Rectal smooth muscle tissue (tissue), 1 donor: ENCODE data around the gene LILRA2.

ENCODE experiments used
- H3K27ac ChIP-seq: one replicate; pipeline ENCODE4 v1.7.0; 2013; ENCODE audit warnings: low read depth, low read length, inconsistent platforms
- H3K27me3 ChIP-seq: one replicate; pipeline ENCODE4 v1.7.0; 2013; ENCODE audit warnings: low read length; ENCODE audit not compliant: control insufficient read depth, insufficient read depth
- H3K36me3 ChIP-seq: one replicate; pipeline ENCODE4 v1.7.0; 2013; ENCODE audit warnings: low read length; ENCODE audit not compliant: control insufficient read depth, insufficient read depth
- H3K4me1 ChIP-seq: one replicate; pipeline ENCODE4 v1.7.0; 2013; ENCODE audit warnings: low read length; ENCODE audit not compliant: control insufficient read depth, insufficient read depth
- H3K4me3 ChIP-seq: one replicate; pipeline ENCODE4 v1.7.0; 2013; ENCODE audit warnings: low read length
- H3K9ac ChIP-seq: one replicate; pipeline ENCODE4 v1.7.0; 2013; ENCODE audit warnings: low read length

The LILRA2 gene

DNA sequence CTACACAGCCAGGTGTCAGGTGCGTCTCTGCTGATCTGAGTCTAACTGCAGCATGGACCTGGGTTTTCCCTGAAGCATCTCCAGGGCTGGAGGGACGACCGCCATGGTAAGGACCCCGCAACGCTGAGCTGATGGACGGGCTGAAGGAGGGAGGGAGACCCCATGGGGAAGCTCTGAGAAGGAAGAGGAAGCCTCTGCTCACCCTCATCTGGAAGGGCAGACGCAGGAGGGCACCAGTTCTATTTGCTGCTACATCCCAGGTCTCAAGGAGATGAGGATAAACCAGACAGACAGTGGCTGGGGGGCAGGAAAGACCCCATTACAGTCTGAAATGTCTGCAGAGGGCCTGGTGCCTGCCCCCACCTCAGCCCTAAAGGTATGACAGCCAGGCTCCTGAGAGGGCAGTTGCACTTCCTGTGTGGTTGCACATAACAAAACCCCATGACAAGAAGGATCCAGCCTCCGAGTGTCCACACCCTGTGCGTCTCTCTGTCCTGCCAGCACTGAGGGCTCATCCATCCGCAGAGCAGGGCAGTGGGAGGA, at the start of gene LILRA2:
LILRA2 (plus strand) TSS at position 461 of the 543 bp plus-strand sequence. CDS start 89 bp downstream, outside the sequence.
- no peaks in the 10 kb centered on the region for H3K4me1 ChIP-seq
- H3K4me3 ChIP-seq = no peak within 1 kb of the TSS
- H3K36me3 ChIP-seq = no peaks in the 10 kb centered on the region
- no peaks in the 10 kb centered on the region for H3K27me3 ChIP-seq
- H3K9ac ChIP-seq = no peak within 1 kb of the TSS
- no peak within 1 kb of the TSS for H3K27ac ChIP-seq

- H3K4me1 ChIP-seq = no peaks in the 10 kb centered on the region
- H3K9ac ChIP-seq = no peak overlapping the region
- no peaks in the 10 kb centered on the region for H3K36me3 ChIP-seq
- no peaks in the 10 kb centered on the region for H3K27me3 ChIP-seq
- H3K4me3 ChIP-seq = no peak overlapping the region
- no peak overlapping the region for H3K27ac ChIP-seq
Observed at GRCh38 chr19:54525636-54526035, 48.0 kb upstream of the LILRA2 start.

DNA sequence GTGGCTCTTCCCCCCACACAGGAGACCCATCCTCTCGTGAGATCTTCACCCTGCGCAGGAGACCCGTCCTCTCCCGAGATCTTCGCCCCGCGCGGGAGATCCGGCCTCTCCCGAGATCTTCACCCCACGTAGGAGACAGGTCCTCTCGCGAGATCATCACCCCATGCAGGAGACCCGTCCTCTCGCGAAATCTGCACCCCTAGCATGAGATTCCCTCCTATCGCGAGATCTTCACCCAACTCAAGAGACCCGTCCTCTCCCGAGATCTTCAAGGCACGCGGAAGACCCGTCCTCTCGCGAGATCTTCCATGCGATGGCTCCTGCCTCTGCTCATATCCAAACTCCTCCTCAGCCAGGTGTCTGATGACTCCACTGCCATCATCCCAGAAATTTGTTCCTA, 46.6 kb upstream of the LILRA2 start:
- Histone ChIP-seq H3K4me3 (no peak overlapping the region), H3K27ac (no peak overlapping the region), H3K27me3 (no peaks in the 10 kb centered on the region), H3K4me1 (no peaks in the 10 kb centered on the region), H3K9ac (no peak overlapping the region), H3K36me3 (no peaks in the 10 kb centered on the region)

DNA sequence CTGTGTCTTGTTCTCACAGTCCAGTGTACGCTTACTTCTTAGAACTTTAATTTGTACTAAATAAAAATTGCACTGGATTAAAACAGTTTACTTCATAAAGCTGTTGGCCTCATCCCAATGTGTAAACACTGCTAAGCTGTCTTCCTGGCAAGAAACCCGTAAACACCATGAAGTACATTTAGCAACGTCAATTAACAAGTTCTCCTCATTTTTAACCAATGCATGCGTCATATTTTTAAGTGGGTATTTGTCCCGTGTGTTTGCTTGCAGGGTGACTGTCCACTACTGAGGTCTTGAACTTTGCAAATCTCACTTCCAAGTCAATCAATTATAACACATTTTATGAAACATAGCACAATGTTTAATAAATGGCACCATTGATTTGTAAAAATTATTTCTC, 42.7 kb upstream of the LILRA2 start:
- Histone ChIP-seq H3K9ac (no peak overlapping the region), H3K4me1 (no peaks in the 10 kb centered on the region), H3K4me3 (no peak overlapping the region), H3K27me3 (peaks cover 3% of the 10 kb centered on the region), H3K27ac (no peak overlapping the region), H3K36me3 (no peaks in the 10 kb centered on the region)

DNA sequence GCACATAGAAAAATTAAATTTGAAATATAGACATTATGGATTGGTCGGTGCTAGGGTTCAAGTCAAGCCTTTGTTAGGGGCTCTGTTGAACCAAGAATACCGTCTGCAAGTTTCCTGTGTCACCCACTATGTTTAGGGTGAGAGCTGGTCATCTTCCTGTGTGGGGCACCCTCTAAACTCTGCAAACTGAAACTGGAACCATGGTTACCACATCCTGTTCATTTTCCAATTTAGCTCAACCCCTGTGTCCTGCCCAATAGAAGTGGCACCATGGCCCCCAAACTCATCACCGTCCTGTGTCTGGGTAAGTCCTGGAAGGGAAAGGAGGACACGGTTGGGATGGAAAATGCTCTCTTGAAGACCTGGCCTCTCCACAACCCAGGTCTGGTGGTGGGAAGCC, 41.1 kb upstream of the LILRA2 start:
- Histone ChIP-seq H3K4me3 (no peak overlapping the region), H3K9ac (no peak overlapping the region), H3K27me3 (peaks cover 3% of the 10 kb centered on the region), H3K4me1 (no peaks in the 10 kb centered on the region), H3K36me3 (no peaks in the 10 kb centered on the region), H3K27ac (no peak overlapping the region)

- no peaks in the 10 kb centered on the region for H3K4me1 ChIP-seq
- H3K9ac ChIP-seq = no peak overlapping the region
- H3K36me3 ChIP-seq = no peaks in the 10 kb centered on the region
- no peak overlapping the region for H3K27ac ChIP-seq
- no peak overlapping the region for H3K4me3 ChIP-seq
- peaks cover 3% of the 10 kb centered on the region for H3K27me3 ChIP-seq
Observed at GRCh38 chr19:54533476-54533875, 40.1 kb upstream of the LILRA2 start.

DNA sequence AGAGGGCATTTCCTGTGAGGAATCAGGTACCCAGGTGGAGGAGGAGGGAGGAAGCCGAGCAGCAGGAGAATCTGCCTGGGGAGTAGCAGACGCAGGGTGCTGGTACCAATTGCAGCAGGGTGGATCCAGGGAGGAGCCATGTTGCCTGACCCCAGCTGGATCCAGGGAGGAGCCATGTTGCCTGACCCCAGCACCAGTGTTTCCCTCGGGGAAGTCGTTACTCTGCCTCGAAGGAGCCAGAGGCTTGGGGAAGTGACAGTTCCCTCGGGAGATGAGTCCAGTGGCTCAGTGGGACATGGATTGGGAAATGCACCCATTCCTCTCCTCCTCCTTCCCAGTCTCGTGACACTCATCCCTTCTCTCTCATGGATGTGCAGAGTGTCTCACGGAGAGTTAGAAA, 39.4 kb upstream of the LILRA2 start:
- no peak overlapping the region for H3K27ac ChIP-seq
- H3K4me3 ChIP-seq = no peak overlapping the region
- H3K9ac ChIP-seq = no peak overlapping the region
- H3K36me3 ChIP-seq = no peaks in the 10 kb centered on the region
- H3K27me3 ChIP-seq = peaks cover 3% of the 10 kb centered on the region
- no peaks in the 10 kb centered on the region for H3K4me1 ChIP-seq

- H3K27ac ChIP-seq = no peak overlapping the region
- no peak overlapping the region for H3K9ac ChIP-seq
- H3K36me3 ChIP-seq = no peaks in the 10 kb centered on the region
- H3K4me1 ChIP-seq = no peaks in the 10 kb centered on the region
- no peak overlapping the region for H3K4me3 ChIP-seq
- peaks cover 3% of the 10 kb centered on the region for H3K27me3 ChIP-seq
Observed at GRCh38 chr19:54535601-54536000, 38.0 kb upstream of the LILRA2 start.

- no peaks in the 10 kb centered on the region for H3K4me1 ChIP-seq
- H3K27ac ChIP-seq = no peak overlapping the region
- no peak overlapping the region for H3K9ac ChIP-seq
- no peak overlapping the region for H3K4me3 ChIP-seq
- H3K36me3 ChIP-seq = no peaks in the 10 kb centered on the region
- peaks cover 3% of the 10 kb centered on the region for H3K27me3 ChIP-seq
Observed at GRCh38 chr19:54536956-54537355, 36.6 kb upstream of the LILRA2 start.

GRCh38 chr19:54541712-54542111, 31.9 kb upstream of the LILRA2 start:
- Histone ChIP-seq H3K27ac (no peak overlapping the region), H3K9ac (no peak overlapping the region), H3K4me3 (no peak overlapping the region), H3K4me1 (no peaks in the 10 kb centered on the region), H3K27me3 (no peaks in the 10 kb centered on the region), H3K36me3 (no peaks in the 10 kb centered on the region)

DNA sequence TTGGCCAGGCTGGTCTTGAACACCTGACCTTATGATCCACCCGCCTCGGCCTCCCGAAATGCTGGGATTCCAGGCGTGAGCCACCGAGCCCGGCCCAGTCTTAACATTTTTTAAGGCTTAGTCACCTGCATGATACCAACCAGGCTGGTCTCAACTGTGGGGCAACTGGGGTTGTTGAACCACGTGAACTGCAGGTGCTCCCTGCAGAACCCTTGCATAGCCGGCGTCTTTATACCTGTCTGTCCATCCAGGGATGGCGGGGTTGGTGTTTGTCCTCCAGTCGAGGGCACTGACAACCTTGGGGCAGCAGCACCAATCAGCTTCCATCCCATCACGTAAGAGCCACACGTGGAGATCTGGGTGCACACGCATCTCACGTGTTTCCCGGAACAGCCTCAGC, 24.8 kb upstream of the LILRA2 start:
- H3K4me1 ChIP-seq = no peaks in the 10 kb centered on the region
- H3K27ac ChIP-seq = no peak overlapping the region
- no peaks in the 10 kb centered on the region for H3K27me3 ChIP-seq
- no peaks in the 10 kb centered on the region for H3K36me3 ChIP-seq
- no peak overlapping the region for H3K9ac ChIP-seq
- no peak overlapping the region for H3K4me3 ChIP-seq

DNA sequence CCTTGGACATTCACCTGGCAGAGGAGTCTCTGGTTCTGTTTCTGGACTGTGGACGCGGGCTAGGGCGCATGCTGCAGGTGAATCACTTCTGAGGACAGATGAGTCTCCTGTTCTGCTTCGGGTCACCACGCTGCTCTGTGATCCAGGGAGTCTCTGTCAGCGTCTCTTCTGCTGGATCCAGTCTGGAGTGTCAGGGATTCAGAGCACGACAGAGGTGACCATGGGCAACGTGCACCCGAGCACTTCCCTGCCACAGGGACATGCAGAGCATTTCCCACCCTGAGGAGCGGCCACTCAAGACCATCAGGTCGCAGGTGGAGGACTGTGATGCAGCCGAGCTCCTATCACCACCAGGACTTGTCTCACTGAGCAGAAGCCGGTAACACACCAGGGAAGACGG, 24.4 kb upstream of the LILRA2 start:
- H3K4me3 ChIP-seq = no peak overlapping the region
- H3K36me3 ChIP-seq = no peaks in the 10 kb centered on the region

GRCh38 chr19:54551293-54551692, 22.3 kb upstream of the LILRA2 start:
- H3K4me3 ChIP-seq = no peak overlapping the region
- H3K27me3 ChIP-seq = no peaks in the 10 kb centered on the region

More for the DNA sequence above, 24.4 kb upstream of the LILRA2 start:
- Histone ChIP-seq H3K27ac (no peak overlapping the region), H3K9ac (no peak overlapping the region), H3K4me1 (no peaks in the 10 kb centered on the region), H3K27me3 (no peaks in the 10 kb centered on the region)

More at GRCh38 chr19:54551293-54551692, 22.3 kb upstream of the LILRA2 start:
- Histone ChIP-seq H3K9ac (no peak overlapping the region), H3K4me1 (no peaks in the 10 kb centered on the region), H3K36me3 (no peaks in the 10 kb centered on the region), H3K27ac (no peak overlapping the region)
